Ovary (tissue), 3 donors: ENCODE data around the gene EML6.

Source experiments
- EP300 ChIP-seq: sonication (generic); formaldehyde crosslinking; IDR thresholded peaks from one replicate; pipeline ENCODE4 v1.6.1; 2017; ENCODE audit warnings: antibody characterized with exemption
- TF ChIP-seq, protein P1 (sequence below), 3 donors: fragments of 450-650 bp in 2 of 3; fragments of 200-600 bp in 1 of 3; IDR thresholded peaks; one replicate each; pipeline versions ENCODE4 v1.5.1 to v1.8.0; 2016 to 2022; ENCODE audit warnings: antibody characterized with exemption in 3 of 3, mild to moderate bottlenecking in 1 of 3
- donor health status: DM: no; HTN: no; CAD: no.

DNA sequence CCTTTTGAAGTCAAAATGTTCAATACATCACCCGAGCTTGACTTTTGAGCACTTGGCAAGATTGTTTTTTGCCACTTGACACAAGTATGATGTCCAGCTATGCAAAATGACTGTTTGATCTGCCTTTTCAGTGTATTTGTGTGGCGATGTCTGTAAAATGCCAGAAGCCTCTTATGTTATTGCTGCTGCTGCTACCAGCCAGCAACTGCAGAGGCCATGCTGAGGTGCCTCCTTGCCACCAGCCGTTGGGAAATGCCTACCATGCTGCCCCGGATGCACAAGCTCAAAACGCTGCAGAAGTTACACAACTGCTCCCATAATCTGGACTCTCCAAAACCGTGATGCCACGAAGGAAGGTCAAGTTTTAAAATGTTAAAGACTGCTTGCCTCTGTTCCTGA is 246.5 kb downstream of the EML6 start:
- TF ChIP-seq, protein P1, sequence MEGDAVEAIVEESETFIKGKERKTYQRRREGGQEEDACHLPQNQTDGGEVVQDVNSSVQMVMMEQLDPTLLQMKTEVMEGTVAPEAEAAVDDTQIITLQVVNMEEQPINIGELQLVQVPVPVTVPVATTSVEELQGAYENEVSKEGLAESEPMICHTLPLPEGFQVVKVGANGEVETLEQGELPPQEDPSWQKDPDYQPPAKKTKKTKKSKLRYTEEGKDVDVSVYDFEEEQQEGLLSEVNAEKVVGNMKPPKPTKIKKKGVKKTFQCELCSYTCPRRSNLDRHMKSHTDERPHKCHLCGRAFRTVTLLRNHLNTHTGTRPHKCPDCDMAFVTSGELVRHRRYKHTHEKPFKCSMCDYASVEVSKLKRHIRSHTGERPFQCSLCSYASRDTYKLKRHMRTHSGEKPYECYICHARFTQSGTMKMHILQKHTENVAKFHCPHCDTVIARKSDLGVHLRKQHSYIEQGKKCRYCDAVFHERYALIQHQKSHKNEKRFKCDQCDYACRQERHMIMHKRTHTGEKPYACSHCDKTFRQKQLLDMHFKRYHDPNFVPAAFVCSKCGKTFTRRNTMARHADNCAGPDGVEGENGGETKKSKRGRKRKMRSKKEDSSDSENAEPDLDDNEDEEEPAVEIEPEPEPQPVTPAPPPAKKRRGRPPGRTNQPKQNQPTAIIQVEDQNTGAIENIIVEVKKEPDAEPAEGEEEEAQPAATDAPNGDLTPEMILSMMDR (IDR thresholded peaks at IDR 0.05), result no peak
- TF ChIP-seq EP300, result no peak
